ENCODE measurements around the gene PAK1.

DNA sequence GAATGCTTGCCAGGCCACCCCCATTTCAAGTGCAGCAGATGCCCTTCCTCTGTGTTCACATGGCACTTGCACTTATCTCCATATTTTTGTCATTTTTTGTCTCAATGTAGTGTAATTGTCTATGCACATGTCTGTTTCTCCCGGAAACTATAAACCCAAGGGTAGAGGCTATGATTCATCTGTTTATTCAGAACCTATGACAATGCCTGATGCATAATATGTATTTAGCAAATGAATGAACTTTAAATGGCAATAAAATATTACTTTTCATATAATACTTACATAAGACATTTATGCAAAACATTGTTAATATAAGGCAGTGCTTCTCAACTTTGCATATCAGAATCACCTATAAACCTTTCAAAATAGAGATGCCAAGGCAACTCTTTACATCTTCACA lies 6.7 kb downstream of the PAK1 start:
- no peak for TF ChIP-seq PHF8 (conservative IDR thresholded peaks at IDR 0.05; ENCODE audit: low read depth, low read length)
- TF ChIP-seq, protein P1, sequence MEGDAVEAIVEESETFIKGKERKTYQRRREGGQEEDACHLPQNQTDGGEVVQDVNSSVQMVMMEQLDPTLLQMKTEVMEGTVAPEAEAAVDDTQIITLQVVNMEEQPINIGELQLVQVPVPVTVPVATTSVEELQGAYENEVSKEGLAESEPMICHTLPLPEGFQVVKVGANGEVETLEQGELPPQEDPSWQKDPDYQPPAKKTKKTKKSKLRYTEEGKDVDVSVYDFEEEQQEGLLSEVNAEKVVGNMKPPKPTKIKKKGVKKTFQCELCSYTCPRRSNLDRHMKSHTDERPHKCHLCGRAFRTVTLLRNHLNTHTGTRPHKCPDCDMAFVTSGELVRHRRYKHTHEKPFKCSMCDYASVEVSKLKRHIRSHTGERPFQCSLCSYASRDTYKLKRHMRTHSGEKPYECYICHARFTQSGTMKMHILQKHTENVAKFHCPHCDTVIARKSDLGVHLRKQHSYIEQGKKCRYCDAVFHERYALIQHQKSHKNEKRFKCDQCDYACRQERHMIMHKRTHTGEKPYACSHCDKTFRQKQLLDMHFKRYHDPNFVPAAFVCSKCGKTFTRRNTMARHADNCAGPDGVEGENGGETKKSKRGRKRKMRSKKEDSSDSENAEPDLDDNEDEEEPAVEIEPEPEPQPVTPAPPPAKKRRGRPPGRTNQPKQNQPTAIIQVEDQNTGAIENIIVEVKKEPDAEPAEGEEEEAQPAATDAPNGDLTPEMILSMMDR (IDR thresholded peaks at IDR 0.05; ENCODE audit: control extremely low read depth in 1 of 3, insufficient read depth in 1 of 3, low read depth in 1 of 3, low read length in 3 of 3): no peak
- no peak for TF ChIP-seq GABPA (IDR thresholded peaks at IDR 0.05; ENCODE audit: borderline replicate concordance, insufficient read depth, low read length)
- TF ChIP-seq POLR2A (IDR thresholded peaks at IDR 0.05; ENCODE audit: control extremely low read depth in 1 of 2, low read depth in 2 of 2, low read length in 2 of 2): no peak
- TF ChIP-seq EZH2 (IDR thresholded peaks at IDR 0.05; ENCODE audit: low read depth, low read length, severe bottlenecking): no peak
